NT2/D1 (cell line): ENCODE data around the gene IGFBP4.

ENCODE experiments used
- DNase-seq: peaks from one replicate; pipeline ENCODE4 v3.0.0-alpha.2; 2011; ENCODE audit warnings: low read depth, low spot score
- H3K27me3 ChIP-seq: 2 replicates; pipeline ENCODE4 v1.6.0; 2011; ENCODE audit warnings: mild to moderate bottlenecking; ENCODE audit not compliant: insufficient read length, insufficient read depth
- H3K36me3 ChIP-seq: 2 replicates; pipeline ENCODE4 v1.6.1; 2011; ENCODE audit warnings: mild to moderate bottlenecking, low read length, mixed read lengths; ENCODE audit not compliant: insufficient read depth, insufficient read length
- H3K4me1 ChIP-seq: 2 replicates; pipeline ENCODE4 v1.5.1; 2011; ENCODE audit not compliant: insufficient read depth, insufficient read length
- H3K4me3 ChIP-seq: 2 replicates; pipeline ENCODE4 v1.5.1; 2011; ENCODE audit warnings: low read depth; ENCODE audit not compliant: insufficient read length
- H3K9ac ChIP-seq: 2 replicates; pipeline ENCODE4 v1.6.0; 2011; ENCODE audit warnings: low read depth; ENCODE audit not compliant: insufficient read length
- H3K9me3 ChIP-seq: 2 replicates; pipeline ENCODE4 v1.5.1; 2011; ENCODE audit warnings: mild to moderate bottlenecking, low read length; ENCODE audit not compliant: insufficient read depth
- SUZ12 ChIP-seq: IDR thresholded peaks from 2 replicates; pipeline ENCODE4 v1.6.1; 2011; ENCODE audit not compliant: insufficient read length, insufficient read depth; ENCODE audit errors: extremely low read depth
- YY1 ChIP-seq: IDR thresholded peaks from 2 replicates; pipeline ENCODE4 v1.6.1; 2011; ENCODE audit not compliant: insufficient read length, insufficient read depth
- ZNF274 ChIP-seq: IDR thresholded peaks from 2 replicates; pipeline ENCODE4 v1.6.1; 2011; ENCODE audit warnings: mild to moderate bottlenecking, low read depth, low read length

Gene IGFBP4

DNA sequence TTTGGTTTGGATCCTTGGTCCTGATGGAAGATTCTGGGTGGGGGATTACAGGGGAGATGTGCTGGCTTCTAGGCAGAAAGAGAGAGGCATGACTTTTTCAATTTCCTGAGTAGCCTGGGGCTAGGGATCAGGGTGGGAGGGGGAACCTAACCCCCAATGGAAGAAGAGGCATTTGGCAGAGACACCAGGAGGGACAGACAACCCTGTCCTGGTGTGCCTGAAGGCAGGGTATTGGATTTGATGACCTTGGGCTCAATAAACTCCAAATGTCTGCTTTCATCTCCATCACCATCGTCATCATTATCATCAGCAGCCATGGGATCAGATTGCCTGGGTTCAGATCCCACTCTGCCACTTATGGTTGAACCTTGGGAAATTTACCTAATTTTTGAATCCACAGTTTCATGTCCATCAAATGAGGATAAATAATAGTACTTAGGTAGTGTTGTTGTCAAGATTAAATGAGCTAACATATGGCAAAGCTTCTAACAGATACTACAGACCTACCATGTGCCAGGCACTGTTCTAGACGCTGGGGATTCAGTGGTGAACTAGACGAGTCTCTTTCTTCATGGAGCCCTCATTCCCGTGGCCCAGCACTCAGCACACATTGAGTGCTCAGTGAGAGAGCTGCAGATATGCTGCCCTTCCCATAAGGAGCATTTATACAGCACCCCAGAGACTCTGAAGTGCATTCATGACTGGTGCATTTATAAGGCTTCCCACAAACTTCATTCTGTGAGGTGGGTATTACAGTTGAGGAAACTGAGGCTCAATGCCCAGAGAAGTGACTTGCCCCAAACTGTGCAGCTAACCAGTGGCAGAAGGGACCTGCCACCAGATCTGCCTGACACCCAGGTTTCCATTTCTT lies 26.8 kb downstream of the IGFBP4 start:
- peaks cover 22% of the 10 kb centered on the region for H3K4me1 ChIP-seq
- no peak overlapping the region for H3K9ac ChIP-seq
- no peak for TF ChIP-seq ZNF274
- no peak for TF ChIP-seq SUZ12
- no peak for TF ChIP-seq YY1
- no peaks in the 10 kb centered on the region for H3K27me3 ChIP-seq
- no peaks in the 10 kb centered on the region for H3K36me3 ChIP-seq
- H3K9me3 ChIP-seq: peaks cover 10% of the 10 kb centered on the region
- DNase-seq: no peak
- H3K4me3 ChIP-seq: no peak overlapping the region

DNA sequence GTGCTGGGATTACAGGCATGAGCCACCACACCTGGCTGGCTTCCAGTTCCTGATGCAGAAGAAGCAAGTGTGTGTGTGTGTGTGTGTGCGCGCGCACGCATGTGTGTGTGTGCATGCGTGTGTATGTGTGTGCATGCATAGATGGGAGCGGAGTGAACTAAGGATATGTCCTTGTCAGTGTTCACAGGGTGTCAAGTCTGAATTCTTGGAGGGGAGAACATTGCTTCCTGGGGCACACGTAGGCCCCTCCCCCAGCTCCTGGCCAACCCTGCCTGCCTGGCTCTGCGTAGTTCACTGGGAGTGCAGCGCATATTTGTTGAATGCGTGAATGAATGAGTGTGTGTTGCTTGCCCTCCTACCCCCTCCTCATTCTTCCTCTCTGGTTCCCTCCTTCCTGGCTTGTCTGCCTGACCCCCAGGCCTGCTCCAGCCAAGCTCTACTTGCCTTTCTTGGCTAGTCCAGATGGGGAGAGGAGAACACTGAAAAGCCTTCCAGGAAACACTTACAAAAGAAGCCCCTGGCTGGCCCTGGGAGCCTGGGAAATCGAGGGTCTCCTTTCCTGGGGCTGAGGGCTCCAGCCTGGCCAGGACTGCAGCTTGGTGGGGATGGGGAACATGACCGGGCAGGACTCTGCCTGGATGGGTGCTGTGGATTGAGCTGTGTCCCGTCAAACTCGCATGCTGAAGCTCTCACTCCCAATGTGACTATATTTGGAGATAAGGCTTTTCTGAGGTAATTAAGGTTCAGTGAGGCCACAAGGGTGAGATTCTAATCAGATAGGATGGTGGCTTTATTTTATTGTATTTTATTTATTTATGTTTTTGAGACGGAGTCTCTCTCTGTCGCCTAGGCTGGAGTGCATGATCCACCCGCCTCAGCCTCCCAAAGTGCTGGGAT lies 27.9 kb downstream of the IGFBP4 start:
- no peak overlapping the region for H3K4me3 ChIP-seq
- peaks cover 10% of the 10 kb centered on the region for H3K9me3 ChIP-seq
- TF ChIP-seq YY1 (no peak), SUZ12 (no peak), ZNF274 (no peak)
- no peak for DNase-seq
- no peaks in the 10 kb centered on the region for H3K27me3 ChIP-seq
- H3K9ac ChIP-seq: peak overlapping the region; percentile 34
- H3K36me3 ChIP-seq: no peaks in the 10 kb centered on the region
- H3K4me1 ChIP-seq: peaks cover 26% of the 10 kb centered on the region

DNA sequence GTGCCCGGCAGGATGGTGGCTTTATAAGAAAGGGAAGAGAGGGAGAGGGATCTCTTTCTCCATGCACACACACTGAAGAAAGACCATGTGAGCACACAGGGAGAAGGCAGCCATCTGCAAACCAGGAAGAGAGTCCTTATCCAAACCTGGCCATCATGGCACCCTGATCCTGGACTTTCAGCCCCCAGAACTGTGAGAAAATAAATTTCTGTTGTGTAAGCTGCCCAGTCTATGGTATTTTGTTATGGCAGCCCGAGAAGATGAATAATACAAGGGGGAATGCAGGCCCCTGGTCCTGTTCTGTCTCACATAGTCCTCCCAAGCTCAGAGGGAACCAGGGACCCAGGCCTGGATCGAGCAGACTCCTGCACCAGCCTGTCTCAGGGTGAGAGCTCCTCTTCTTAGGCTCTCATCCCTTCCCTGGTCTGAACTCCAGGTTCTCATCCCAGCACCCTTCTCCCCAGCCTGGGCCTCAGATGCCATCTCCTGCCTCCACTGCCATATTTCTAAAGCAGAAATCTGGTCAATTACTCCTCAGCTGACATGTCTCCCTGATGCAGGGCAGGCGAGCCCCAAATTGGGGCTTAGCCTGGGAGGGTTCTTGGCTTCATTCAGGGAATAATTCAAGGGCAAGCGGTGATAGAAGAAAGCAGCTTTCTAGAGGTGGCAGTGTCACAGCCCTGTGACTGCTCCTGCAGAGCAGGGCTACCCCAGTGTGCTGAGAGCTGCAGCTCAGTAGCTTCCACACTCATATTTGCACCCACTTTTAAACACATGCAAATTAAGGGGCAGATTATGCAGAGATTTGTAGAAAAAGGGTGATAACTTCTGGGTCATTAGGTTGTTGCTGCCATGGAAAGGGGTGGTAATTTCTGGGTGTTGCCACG lies 28.8 kb downstream of the IGFBP4 start:
- Histone ChIP-seq H3K36me3 (no peaks in the 10 kb centered on the region), H3K4me3 (no peak overlapping the region), H3K4me1 (peaks cover 23% of the 10 kb centered on the region), H3K9ac (no peak overlapping the region), H3K27me3 (no peaks in the 10 kb centered on the region), H3K9me3 (peaks cover 10% of the 10 kb centered on the region)
- DNase-seq: no peak
- TF ChIP-seq YY1 (no peak), ZNF274 (no peak), SUZ12 (no peak)

DNA sequence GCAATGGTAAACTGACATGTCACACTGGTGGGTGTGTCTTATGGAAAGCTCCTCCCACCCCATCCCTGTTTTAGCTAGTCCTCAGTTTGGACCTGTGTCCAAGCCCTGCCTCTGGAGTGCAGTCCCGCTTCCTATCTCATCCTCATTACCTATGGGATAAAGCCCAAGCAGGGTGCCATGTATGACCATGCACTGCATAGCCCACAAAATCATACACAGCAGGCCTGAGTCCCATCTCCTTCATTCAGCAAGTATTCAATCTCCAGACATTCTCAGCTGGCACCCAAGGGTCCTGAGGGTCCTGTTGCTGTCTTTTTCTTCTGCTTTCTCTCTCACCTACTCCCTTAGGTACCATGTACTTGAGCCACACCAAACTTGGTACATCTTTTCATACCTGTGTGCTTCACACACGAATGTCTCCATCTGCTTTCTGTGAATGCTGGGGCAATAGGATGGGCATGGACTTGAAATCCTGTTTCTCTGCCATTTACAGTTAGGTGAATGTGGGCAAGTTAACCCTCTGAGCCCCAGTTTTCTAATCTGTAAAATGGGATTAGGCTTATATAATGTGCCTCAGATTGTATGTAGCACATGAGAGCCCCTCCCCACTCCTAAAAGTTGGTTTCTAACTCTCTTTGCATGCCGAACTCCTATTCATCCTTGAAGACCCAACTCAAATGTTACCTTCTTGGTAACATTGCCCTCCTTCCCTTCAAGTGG lies 29.6 kb downstream of the IGFBP4 start:
- Histone ChIP-seq H3K4me1 (peaks cover 23% of the 10 kb centered on the region), H3K9me3 (peaks cover 13% of the 10 kb centered on the region), H3K27me3 (no peaks in the 10 kb centered on the region), H3K9ac (no peak overlapping the region), H3K36me3 (peaks cover 7% of the 10 kb centered on the region), H3K4me3 (no peak overlapping the region)
- DNase-seq: no peak
- TF ChIP-seq ZNF274 (no peak), YY1 (no peak), SUZ12 (no peak)

DNA sequence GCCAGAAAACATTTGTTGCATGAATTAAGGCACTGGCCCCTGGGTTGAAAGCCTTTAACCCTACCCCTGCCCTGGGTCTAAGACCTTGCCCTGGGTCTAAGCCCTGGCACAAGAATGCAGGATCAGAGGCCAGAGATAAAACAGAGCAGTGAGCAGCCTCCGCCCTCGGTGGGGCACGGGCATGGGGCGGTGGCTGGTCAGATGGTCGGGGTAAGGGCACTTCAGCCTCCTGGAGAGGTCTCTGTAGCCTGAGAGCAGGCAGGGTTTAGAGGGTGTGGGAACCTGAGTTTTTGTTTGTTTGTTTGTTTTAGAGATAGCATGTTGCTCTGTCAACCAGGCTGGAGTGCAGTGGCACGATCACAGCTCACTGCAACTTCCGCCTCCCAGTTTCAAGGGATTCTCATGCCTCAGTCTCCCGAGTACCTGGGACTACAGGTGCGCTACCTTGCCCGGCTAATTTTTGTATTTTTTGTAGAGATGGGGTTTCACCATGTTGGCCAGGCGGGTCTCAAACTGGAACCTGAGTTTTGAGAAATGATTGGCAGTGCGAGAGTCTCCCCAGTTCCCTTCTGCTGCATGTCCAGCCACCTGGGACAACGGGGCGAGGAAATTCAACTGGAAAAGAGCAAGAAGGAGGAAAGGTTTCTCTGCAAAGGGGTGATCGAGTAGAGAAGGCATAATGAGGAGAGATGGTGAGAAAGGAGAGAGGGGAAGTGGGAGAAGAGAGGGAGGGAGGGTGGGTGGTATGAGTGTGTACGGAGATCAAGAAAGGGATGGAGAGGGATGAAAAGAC lies 30.5 kb downstream of the IGFBP4 start:
- peaks cover 9% of the 10 kb centered on the region for H3K36me3 ChIP-seq
- TF ChIP-seq ZNF274 (no peak), YY1 (no peak), SUZ12 (no peak)
- no peak for DNase-seq

DNA sequence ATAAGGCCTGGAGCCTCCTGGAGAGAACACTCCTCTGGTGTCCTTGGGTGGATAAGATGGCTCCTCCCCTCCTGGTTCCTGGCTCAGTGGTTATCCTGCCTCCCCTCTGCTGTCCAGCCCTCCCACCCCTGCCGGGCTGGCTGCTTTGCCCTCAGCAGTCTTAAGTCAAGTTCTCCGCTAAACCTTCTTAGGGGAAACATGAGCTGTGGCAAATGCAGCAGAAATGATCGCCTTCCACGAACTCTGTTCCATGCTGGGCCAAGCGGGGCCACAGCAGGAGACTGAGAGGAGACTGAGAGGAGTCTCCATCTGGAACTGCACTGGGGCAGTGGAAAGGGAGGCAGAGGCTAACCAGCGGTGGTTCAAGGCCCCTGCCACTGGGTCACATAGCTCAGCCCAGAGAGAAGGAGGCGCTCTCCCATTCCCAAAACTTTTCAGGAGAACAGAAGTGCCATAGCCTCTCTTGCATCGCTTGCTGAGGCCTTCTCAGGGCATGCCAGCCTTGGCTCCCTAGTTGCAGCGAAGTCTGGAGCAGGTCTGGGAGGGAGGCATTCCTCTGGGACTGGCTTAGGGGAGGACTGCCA lies 31.3 kb downstream of the IGFBP4 start:
- Histone ChIP-seq H3K4me1 (peaks cover 22% of the 10 kb centered on the region), H3K9ac (peak overlapping the region; percentile 24), H3K4me3 (no peak overlapping the region), H3K36me3 (peaks cover 9% of the 10 kb centered on the region), H3K27me3 (no peaks in the 10 kb centered on the region), H3K9me3 (peaks cover 18% of the 10 kb centered on the region)
- DNase-seq: no peak
- no peak for TF ChIP-seq YY1
- TF ChIP-seq ZNF274: no peak
- no peak for TF ChIP-seq SUZ12

More for the DNA sequence above, 30.5 kb downstream of the IGFBP4 start:
- H3K27me3 ChIP-seq: no peaks in the 10 kb centered on the region
- H3K9me3 ChIP-seq: peaks cover 18% of the 10 kb centered on the region
- no peak overlapping the region for H3K9ac ChIP-seq
- H3K4me3 ChIP-seq: no peak overlapping the region
- H3K4me1 ChIP-seq: peaks cover 23% of the 10 kb centered on the region
